ENCODE data around the gene KIF20B. TPM values are rescaled to one million over a fixed set of nuclear protein-coding genes. Genes with fewer than 3 reads are reported as not detected.
"Not testable (repeated sequence)": the region's sequence is repeated elsewhere in the genome, so short reads cannot be mapped to it uniquely, and the experiment has no call there.

The KIF20B gene
- total RNA-seq, 2 experiments from 2014 or later, result 48.1 to 49.6 TPM

DNA sequence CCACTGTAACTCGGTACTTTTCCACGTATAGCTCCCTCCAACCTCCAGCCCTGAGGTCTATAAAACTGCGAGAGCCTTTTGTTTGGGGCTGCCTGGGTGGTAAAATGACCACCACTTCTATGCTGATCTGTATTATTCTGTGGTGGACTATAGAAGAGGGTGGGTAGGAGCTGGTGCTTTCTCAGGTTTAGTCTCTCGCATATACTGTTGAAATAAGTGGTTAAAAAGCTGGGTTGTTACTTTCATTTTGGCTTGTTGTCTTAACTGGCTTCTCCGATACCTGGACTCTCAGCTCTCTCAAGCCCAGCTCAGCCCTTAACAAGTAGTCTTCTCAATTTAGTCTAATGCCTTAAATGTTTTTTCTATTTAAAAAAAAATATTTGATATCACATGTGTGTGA lies 70.3 kb downstream of the KIF20B start:
- POLR2A ChIA-PET, result no interaction called here
- CTCF ChIA-PET, result no interaction called here

GRCh38 chr10:89773081-89773480 lies 71.7 kb downstream of the KIF20B start:
- ChIA-PET CTCF (no interaction called here), POLR2A (no interaction called here)

DNA sequence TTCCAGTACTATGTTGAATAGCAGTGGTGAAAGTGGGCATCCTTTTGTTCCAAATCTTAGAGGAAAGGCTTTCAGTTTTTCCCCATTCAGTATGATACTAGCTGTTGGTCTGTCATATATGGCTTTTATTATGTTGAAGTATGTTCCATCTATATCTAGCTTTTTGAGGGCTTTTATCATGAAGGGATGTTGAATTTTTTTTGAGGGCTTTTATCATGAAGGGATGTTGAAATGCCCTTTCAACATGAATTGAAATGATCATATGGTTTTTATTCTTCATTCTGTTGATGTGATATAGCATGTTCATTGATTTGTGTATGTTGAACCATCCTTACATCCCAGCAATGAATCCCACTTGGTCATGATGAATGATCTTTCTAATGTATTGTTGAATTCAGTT lies 75.3 kb downstream of the KIF20B start:
- CTCF ChIA-PET, result no interaction called here

GRCh38 chr10:89782470-89782869 lies 81.1 kb downstream of the KIF20B start:
- POLR2A ChIA-PET, result no interaction called here
- CTCF ChIA-PET, result no interaction called here

More for the DNA sequence above, 75.3 kb downstream of the KIF20B start:
- POLR2A ChIA-PET, result no interaction called here

DNA sequence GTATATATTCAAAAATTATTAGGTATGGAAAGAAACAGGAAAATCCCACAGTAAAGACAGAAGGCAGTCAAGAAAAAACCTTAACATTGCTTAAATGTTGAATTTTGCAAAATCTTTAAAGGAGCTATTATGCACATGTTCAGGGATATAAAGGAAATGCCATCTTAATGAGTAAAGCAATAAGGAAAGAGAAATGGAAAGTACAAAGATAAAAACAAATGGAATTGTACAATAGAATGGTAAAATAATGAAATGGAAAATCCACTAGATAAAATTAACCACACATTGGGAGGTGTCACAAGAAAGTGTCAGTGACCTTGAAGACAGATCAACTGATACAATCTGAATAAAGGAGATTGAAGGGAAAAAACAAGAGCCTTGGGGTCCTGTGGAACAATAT lies 82.0 kb downstream of the KIF20B start:
- ChIA-PET POLR2A (no interaction called here), CTCF (no interaction called here)

DNA sequence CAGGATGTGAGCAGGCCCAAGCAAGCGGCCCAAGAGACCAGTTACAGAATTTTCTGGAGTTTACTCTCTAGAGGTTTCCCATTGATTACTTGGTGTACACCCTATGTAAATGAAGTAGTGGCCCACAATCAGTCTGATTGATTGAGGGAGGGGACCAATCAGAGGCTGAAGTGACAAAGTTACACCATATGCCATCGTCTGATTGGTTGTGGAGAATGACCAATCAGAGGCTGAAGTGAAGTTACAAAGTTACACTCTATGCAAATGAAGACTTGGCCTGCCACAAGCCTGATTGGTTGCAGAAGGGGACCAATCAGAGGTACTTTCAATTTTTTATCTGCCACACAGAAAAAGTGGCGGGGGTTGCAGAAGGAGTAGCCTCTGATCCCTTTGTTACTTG lies 83.7 kb downstream of the KIF20B start:
- ChIA-PET CTCF (no interaction called here), POLR2A (no interaction called here)

- ChIA-PET POLR2A (no interaction called here), CTCF (no interaction called here)
Observed at GRCh38 chr10:89789188-89789877, 87.9 kb downstream of the KIF20B start.

GRCh38 chr10:89792187-89792586 lies 90.8 kb downstream of the KIF20B start:
- CTCF ChIA-PET, result no interaction called here
- POLR2A ChIA-PET, result no interaction called here

GRCh38 chr10:89793649-89794254 lies 92.4 kb downstream of the KIF20B start:
- CTCF ChIA-PET, result no interaction called here
- POLR2A ChIA-PET, result no interaction called here

DNA sequence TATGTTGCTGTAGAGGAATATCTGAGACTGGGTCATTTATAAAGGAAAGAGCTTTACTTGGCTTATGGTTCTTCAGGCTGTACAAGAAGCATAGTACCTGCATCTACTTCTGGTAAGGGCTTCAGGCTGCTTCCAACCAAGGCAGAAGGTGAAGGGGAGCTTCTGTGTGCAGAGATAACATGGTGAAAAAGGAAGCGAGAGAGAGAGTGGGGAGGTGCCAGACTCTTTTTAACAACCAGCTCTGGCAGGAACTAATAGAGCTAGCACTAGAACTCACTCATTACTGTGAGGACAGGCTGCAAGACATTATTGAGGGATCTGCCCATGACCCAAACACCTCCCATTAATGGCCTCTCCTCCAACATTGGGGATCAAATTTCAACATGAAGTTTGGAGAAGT lies 94.5 kb downstream of the KIF20B start:
- ChIA-PET CTCF (no interaction called here), POLR2A (no interaction called here)

DNA sequence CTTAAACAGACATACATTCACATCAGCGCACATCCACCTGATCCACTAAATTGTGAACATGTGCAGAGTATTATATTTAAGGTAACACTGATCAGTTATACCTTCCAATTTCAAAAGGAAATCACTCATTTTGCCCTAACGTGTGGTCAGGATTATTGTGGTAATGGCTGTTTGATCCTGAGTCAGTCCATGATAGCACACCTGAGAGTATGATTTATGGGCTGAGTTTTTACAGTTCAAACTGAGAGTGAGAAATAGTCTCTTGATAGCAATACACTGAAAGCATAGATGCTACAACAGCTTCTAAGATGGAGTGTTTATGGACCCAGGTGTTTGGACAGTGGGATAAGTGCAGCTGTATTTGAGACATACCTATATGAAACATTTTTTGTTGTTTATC lies 96.7 kb downstream of the KIF20B start:
- CTCF ChIA-PET, result no interaction called here
- POLR2A ChIA-PET, result no interaction called here

DNA sequence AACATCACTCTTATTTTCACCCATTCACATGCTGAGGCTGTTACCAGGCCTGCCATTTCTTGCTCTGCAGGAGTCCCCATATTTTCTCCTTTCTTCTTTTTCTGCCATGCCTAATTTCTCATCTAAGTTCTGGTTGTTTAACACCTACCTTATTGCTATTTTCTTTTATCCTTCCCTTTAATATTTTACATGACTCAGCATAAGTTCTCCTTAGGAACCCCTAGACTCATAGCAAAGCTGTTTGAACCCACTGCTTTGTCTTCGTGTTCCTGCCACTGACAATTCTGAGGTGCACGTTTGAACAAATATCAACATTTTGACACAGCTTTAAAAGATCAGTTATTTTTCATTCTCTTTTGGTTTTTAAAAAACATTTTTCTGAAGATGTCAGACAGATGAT lies 98.2 kb downstream of the KIF20B start:
- CTCF ChIA-PET, result no interaction called here
- POLR2A ChIA-PET, result no interaction called here

GRCh38 chr10:89805599-89806013 lies 104.2 kb downstream of the KIF20B start:
- POLR2A ChIA-PET, result no interaction called here

GRCh38 chr10:89808842-89809241 lies 107.5 kb downstream of the KIF20B start:
- POLR2A ChIA-PET, result no interaction called here
- CTCF ChIA-PET, result no interaction called here

More at GRCh38 chr10:89805599-89806013, 104.2 kb downstream of the KIF20B start:
- CTCF ChIA-PET, result interaction anchor here (1.1 kb wide), 1 partner anchor 32 kb away, joined by 3 read pairs; no protein-coding TSS in a partner anchor

DNA sequence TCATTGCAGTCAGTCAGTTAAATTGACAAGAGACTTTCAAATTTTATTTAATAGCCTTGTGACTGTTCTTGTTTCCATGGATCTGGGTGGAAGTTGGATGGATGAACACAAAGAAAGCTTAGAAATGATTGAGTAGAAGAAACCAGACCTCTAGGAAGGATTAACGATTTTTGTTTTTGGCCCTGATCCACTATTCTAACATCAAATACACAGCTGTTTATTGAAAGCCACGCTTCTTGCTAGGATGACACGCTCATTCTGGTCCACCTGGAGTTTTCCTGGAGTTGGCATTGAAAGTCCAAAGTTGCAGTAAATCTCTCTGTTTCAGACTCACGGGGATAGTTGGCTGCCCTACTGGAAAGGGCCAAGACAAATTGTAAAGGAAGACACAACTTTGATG lies 108.4 kb downstream of the KIF20B start:
- ChIA-PET CTCF (no interaction called here), POLR2A (no interaction called here)

- ChIA-PET CTCF (no interaction called here), POLR2A (no interaction called here)
Observed at GRCh38 chr10:89810908-89811525, 109.6 kb downstream of the KIF20B start.

- POLR2A ChIA-PET, result no interaction called here
- CTCF ChIA-PET, result no interaction called here
Observed at GRCh38 chr10:89813546-89813945, 112.2 kb downstream of the KIF20B start.

- ChIA-PET POLR2A (no interaction called here), CTCF (no interaction called here)
Observed at GRCh38 chr10:89814278-89814677, 112.9 kb downstream of the KIF20B start.

DNA sequence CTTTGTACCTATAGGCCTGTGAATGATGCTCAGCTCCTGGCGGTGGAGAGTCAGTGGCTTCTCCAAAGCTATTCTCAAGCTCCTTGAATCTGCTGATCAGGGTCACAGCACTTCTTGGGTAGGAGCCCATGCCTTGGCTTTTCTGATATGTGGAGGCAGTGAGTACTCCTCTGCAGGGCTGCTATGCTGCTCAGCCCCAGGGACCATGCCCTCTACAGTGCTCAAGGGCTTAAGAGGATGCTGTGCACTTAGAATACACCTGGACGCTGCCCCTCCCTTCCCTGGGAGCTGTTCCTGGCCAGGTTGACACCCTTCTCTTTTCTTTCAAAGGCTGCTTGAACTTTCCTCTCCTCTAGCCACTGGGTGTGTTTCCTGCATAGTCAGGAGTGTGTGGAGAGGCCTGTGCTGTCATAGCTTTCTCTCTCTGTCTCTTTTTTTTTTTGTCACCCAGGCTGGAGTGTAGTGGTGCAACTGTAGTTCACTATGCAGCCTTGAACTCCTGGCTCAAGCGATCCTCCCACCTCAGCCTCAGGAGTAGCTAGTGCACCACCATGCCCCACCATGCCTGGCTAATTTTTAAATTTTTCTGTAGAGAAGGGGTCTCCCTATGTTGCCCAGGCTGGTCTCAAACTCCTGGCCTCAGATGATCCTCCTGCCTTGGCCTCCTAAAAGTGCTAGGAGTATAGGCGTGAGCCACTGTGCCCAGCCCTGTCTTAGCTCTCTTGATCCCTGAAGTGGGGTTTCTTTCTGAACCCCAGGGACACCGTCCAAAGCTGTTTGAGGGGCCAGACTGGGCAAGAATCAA lies 113.9 kb downstream of the KIF20B start:
- CTCF ChIA-PET, result no interaction called here
- POLR2A ChIA-PET, result no interaction called here

DNA sequence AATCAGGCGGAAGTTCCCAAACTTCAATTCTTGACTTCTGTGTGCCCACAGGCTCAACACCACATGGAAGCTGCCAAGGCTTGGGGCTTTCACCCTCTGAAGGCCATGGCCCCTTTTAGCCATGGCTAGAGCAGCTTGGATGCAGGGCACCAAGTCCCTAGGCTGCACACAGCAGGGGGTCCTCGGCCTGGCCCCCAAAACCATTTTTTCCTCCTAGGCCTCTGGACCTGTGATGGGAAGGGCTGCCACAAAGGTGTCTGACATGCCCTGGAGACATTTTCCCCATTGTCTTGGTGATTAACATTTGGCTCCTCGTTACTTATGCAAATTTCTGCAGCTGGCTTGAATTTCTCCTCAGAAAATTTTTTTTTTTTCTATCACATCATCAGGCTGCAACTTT lies 117.6 kb downstream of the KIF20B start:
- POLR2A ChIA-PET, CTCF ChIA-PET: not testable (repeated sequence)
